ENCODE results near the gene LAIR2.
"Not testable (repeated sequence)": the region's sequence is repeated elsewhere in the genome, so short reads cannot be mapped to it uniquely, and the experiment has no call there.

LAIR2 gene

GRCh38 chr19:54493967-54494585, 8.6 kb upstream of the LAIR2 start:
- no peak for FAIRE-seq

- not testable (repeated sequence) for FAIRE-seq
Observed at GRCh38 chr19:54495284-54495683, 7.3 kb upstream of the LAIR2 start.

GRCh38 chr19:54497747-54498450, 4.7 kb upstream of the LAIR2 start:
- FAIRE-seq, result not testable (repeated sequence)

- FAIRE-seq, result not testable (repeated sequence)
Observed at GRCh38 chr19:54498451-54498772, 4.2 kb upstream of the LAIR2 start.

- FAIRE-seq, result not testable (repeated sequence)
Observed at GRCh38 chr19:54505542-54505941, 2.9 kb downstream of the LAIR2 start.

- FAIRE-seq, result no peak
Observed at GRCh38 chr19:54506079-54506478, 3.4 kb downstream of the LAIR2 start.

GRCh38 chr19:54507038-54507717, 4.5 kb downstream of the LAIR2 start:
- not testable (repeated sequence) for FAIRE-seq

- FAIRE-seq, result no peak
Observed at GRCh38 chr19:54507824-54508223, 5.2 kb downstream of the LAIR2 start.

- FAIRE-seq, result not testable (repeated sequence)
Observed at GRCh38 chr19:54508487-54508886, 5.9 kb downstream of the LAIR2 start.

- FAIRE-seq, result not testable (repeated sequence)
Observed at GRCh38 chr19:54509200-54509940, 6.7 kb downstream of the LAIR2 start.

- no peak for FAIRE-seq
Observed at GRCh38 chr19:54515156-54515555, 12.5 kb downstream of the LAIR2 start.

GRCh38 chr19:54517483-54517882, 14.9 kb downstream of the LAIR2 start:
- no peak for FAIRE-seq

GRCh38 chr19:54518844-54519243, 16.2 kb downstream of the LAIR2 start:
- no peak for FAIRE-seq

- no peak for FAIRE-seq
Observed at GRCh38 chr19:54521022-54521859, 18.6 kb downstream of the LAIR2 start.

- FAIRE-seq, result no peak
Observed at GRCh38 chr19:54521860-54522513, 19.4 kb downstream of the LAIR2 start.

GRCh38 chr19:54523403-54523802, 20.8 kb downstream of the LAIR2 start:
- FAIRE-seq, result no peak

- FAIRE-seq, result no peak
Observed at GRCh38 chr19:54525636-54526035, 23.0 kb downstream of the LAIR2 start.

GRCh38 chr19:54526972-54527371, 24.3 kb downstream of the LAIR2 start:
- no peak for FAIRE-seq

GRCh38 chr19:54530866-54531265, 28.2 kb downstream of the LAIR2 start:
- FAIRE-seq, result no peak

GRCh38 chr19:54532528-54532927, 29.9 kb downstream of the LAIR2 start:
- no peak for FAIRE-seq

GRCh38 chr19:54533476-54533875, 30.8 kb downstream of the LAIR2 start:
- FAIRE-seq, result no peak

- FAIRE-seq, result no peak
Observed at GRCh38 chr19:54534156-54534555, 31.5 kb downstream of the LAIR2 start.

All from TTC549 (cell line).